ENCODE measurements around the gene GABPA. TPM values are rescaled to one million over a fixed set of nuclear protein-coding genes. Genes with fewer than 3 reads are reported as not detected.

The GABPA gene
- total RNA-seq, 1 experiment from 2014 or later: 24.8 TPM

DNA sequence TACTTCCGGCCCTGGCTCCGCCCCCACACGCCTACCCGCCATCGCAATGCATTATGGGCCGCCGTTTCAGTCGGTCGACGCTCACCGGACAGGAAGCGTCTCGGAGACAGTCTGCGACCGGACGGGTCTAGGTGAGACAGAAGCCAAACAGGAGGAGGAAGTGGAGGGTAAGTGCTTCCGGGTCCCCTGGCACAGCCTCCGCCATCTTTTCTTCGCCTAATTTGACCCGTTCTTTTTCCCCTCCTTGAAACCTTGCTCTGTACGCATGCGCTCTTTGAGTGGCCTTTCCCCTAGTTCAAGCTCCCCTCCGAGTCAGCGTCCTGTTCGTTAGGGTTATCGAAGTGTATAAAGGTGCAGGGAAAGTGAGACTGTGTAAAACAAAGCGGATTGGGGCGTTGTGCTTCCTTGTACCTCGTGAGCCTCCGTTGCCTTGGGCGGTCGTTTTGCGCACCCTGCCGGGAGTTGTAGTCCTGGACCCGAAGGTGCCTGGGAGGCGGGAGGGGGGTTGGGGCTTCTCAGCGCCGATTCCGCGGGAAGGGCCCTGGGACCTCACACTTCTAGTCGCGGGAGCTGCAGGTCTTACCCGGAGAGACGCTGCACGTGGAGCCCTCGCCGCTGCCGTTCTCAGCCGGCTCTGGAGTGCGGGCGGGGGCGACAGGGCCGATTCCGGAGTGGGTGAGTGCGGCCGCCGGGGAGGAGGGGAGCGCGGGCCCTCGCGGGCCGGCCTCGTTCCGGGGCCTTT lies at the start of gene GABPA, which contains the start of gene ATP5PF (continued):
- TF ChIP-seq, protein P1, sequence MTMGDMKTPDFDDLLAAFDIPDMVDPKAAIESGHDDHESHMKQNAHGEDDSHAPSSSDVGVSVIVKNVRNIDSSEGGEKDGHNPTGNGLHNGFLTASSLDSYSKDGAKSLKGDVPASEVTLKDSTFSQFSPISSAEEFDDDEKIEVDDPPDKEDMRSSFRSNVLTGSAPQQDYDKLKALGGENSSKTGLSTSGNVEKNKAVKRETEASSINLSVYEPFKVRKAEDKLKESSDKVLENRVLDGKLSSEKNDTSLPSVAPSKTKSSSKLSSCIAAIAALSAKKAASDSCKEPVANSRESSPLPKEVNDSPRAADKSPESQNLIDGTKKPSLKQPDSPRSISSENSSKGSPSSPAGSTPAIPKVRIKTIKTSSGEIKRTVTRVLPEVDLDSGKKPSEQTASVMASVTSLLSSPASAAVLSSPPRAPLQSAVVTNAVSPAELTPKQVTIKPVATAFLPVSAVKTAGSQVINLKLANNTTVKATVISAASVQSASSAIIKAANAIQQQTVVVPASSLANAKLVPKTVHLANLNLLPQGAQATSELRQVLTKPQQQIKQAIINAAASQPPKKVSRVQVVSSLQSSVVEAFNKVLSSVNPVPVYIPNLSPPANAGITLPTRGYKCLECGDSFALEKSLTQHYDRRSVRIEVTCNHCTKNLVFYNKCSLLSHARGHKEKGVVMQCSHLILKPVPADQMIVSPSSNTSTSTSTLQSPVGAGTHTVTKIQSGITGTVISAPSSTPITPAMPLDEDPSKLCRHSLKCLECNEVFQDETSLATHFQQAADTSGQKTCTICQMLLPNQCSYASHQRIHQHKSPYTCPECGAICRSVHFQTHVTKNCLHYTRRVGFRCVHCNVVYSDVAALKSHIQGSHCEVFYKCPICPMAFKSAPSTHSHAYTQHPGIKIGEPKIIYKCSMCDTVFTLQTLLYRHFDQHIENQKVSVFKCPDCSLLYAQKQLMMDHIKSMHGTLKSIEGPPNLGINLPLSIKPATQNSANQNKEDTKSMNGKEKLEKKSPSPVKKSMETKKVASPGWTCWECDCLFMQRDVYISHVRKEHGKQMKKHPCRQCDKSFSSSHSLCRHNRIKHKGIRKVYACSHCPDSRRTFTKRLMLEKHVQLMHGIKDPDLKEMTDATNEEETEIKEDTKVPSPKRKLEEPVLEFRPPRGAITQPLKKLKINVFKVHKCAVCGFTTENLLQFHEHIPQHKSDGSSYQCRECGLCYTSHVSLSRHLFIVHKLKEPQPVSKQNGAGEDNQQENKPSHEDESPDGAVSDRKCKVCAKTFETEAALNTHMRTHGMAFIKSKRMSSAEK (CRISPR knock-in tag; IDR thresholded peaks at IDR 0.05; ENCODE audit: borderline replicate concordance): no peak
- no peak for TF ChIP-seq ZNF671 (CRISPR knock-in tag; IDR thresholded peaks at IDR 0.05)
- TF ChIP-seq HMGA2 (CRISPR knock-in tag; IDR thresholded peaks at IDR 0.05): no peak
- TF ChIP-seq, protein P2, sequence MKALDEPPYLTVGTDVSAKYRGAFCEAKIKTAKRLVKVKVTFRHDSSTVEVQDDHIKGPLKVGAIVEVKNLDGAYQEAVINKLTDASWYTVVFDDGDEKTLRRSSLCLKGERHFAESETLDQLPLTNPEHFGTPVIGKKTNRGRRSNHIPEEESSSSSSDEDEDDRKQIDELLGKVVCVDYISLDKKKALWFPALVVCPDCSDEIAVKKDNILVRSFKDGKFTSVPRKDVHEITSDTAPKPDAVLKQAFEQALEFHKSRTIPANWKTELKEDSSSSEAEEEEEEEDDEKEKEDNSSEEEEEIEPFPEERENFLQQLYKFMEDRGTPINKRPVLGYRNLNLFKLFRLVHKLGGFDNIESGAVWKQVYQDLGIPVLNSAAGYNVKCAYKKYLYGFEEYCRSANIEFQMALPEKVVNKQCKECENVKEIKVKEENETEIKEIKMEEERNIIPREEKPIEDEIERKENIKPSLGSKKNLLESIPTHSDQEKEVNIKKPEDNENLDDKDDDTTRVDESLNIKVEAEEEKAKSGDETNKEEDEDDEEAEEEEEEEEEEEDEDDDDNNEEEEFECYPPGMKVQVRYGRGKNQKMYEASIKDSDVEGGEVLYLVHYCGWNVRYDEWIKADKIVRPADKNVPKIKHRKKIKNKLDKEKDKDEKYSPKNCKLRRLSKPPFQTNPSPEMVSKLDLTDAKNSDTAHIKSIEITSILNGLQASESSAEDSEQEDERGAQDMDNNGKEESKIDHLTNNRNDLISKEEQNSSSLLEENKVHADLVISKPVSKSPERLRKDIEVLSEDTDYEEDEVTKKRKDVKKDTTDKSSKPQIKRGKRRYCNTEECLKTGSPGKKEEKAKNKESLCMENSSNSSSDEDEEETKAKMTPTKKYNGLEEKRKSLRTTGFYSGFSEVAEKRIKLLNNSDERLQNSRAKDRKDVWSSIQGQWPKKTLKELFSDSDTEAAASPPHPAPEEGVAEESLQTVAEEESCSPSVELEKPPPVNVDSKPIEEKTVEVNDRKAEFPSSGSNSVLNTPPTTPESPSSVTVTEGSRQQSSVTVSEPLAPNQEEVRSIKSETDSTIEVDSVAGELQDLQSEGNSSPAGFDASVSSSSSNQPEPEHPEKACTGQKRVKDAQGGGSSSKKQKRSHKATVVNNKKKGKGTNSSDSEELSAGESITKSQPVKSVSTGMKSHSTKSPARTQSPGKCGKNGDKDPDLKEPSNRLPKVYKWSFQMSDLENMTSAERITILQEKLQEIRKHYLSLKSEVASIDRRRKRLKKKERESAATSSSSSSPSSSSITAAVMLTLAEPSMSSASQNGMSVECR (CRISPR knock-in tag; IDR thresholded peaks at IDR 0.05; ENCODE audit: borderline replicate concordance): 0 out of 2 replicates have a peak, but pooled peaks have one; percentile 59
- TF ChIP-seq FOXK1 (CRISPR knock-in tag; IDR thresholded peaks at IDR 0.05): peak; percentile 94
- TF ChIP-seq SOX15 (CRISPR knock-in tag; IDR thresholded peaks at IDR 0.05): no peak
- TF ChIP-seq, protein P3, sequence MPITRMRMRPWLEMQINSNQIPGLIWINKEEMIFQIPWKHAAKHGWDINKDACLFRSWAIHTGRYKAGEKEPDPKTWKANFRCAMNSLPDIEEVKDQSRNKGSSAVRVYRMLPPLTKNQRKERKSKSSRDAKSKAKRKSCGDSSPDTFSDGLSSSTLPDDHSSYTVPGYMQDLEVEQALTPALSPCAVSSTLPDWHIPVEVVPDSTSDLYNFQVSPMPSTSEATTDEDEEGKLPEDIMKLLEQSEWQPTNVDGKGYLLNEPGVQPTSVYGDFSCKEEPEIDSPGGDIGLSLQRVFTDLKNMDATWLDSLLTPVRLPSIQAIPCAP (CRISPR knock-in tag; IDR thresholded peaks at IDR 0.05): no peak
- TF ChIP-seq ZNF138 (CRISPR knock-in tag; conservative IDR thresholded peaks at IDR 0.05): no peak
- TF ChIP-seq, protein P4, sequence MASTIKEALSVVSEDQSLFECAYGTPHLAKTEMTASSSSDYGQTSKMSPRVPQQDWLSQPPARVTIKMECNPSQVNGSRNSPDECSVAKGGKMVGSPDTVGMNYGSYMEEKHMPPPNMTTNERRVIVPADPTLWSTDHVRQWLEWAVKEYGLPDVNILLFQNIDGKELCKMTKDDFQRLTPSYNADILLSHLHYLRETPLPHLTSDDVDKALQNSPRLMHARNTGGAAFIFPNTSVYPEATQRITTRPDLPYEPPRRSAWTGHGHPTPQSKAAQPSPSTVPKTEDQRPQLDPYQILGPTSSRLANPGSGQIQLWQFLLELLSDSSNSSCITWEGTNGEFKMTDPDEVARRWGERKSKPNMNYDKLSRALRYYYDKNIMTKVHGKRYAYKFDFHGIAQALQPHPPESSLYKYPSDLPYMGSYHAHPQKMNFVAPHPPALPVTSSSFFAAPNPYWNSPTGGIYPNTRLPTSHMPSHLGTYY (CRISPR knock-in tag; IDR thresholded peaks at IDR 0.05): 0 out of 2 replicates have a peak, but pooled peaks have one; percentile 6
- TF ChIP-seq, protein P5, sequence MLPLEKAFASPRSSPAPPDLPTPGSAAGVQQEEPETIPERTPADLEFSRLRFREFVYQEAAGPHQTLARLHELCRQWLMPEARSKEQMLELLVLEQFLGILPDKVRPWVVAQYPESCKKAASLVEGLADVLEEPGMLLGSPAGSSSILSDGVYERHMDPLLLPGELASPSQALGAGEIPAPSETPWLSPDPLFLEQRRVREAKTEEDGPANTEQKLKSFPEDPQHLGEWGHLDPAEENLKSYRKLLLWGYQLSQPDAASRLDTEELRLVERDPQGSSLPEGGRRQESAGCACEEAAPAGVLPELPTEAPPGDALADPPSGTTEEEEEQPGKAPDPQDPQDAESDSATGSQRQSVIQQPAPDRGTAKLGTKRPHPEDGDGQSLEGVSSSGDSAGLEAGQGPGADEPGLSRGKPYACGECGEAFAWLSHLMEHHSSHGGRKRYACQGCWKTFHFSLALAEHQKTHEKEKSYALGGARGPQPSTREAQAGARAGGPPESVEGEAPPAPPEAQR (CRISPR knock-in tag; IDR thresholded peaks at IDR 0.05): no peak

DNA sequence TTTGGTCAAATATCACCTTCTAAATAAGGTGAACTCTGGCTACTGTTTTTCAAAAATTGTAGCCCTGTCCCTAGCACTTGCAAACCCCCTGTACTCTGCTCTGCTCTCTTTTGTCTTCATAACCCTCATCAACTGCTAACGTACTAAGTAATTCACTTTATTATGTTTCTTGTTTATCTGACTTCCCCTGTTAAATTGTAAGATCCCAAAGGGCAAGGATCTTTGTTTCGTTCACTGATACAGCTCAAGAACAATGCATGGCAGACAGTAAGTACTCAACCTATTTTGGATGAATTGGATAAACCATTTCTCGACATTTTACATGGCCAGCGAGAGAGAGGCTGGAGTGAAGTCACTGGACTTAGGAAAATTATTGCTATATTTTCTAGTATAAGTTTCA lies 47.0 kb upstream of the GABPA start:
- ATAC-seq: no peak
- ChIA-PET POLR2A (no interaction called here), CTCF (no interaction called here)
- TF ChIP-seq, protein P6, sequence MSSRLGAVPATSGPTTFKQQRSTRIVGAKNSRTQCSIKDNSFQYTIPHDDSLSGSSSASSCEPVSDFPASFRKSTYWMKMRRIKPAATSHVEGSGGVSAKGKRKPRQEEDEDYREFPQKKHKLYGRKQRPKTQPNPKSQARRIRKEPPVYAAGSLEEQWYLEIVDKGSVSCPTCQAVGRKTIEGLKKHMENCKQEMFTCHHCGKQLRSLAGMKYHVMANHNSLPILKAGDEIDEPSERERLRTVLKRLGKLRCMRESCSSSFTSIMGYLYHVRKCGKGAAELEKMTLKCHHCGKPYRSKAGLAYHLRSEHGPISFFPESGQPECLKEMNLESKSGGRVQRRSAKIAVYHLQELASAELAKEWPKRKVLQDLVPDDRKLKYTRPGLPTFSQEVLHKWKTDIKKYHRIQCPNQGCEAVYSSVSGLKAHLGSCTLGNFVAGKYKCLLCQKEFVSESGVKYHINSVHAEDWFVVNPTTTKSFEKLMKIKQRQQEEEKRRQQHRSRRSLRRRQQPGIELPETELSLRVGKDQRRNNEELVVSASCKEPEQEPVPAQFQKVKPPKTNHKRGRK (CRISPR knock-in tag; IDR thresholded peaks at IDR 0.05; ENCODE audit: borderline replicate concordance): no peak
- no peak for TF ChIP-seq TEAD1 (CRISPR knock-in tag; IDR thresholded peaks at IDR 0.05)
- DNase-seq (ENCODE audit: low spot score): no peak
- Mint-ChIP-seq H3K4me3 (no peak overlapping the region), H3K9me3 (no peaks in the 10 kb centered on the region), H3K36me3 (no peaks in the 10 kb centered on the region), H3K4me1 (no peaks in the 10 kb centered on the region), H3K27me3 (ENCODE audit: low read depth) (no peaks in the 10 kb centered on the region), H3K27ac (no peak overlapping the region)
